Activated T-cell treated with anti-CD3 and anti-CD28 coated beads, Interleukin-2, amount 50 U/mL, for 1 hour (primary cell): ENCODE results near the gene SH3BP5L.

Source experiments
- DNase-seq: peaks from one replicate; pipeline ENCODE4 v3.0.0-alpha.2; 2020

The SH3BP5L gene

GRCh38 chr1:248825136-248825535 lies 579 bp downstream of the SH3BP5L start:
- DNase-seq, result peak; percentile 19

DNA sequence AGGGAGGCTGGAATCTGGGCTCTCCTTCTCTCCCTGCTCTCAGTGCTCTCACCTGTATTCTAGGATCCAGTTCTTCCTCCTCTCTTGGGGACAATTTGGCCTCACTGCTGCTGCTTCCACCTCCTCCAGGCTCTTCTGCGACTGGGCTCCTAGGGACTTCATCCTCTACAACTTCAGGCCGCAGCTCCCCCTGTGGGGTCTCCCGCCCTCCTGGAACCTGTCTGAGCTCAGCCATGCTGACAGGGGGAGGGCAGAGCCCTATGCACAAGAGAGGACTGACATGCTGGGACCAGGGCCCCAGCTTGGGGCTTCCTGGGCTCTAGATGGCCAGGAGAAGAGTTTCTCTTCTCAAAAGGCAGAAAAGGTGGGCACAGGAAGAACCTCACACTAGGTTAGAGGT lies 1.0 kb downstream of the SH3BP5L start:
- peak; percentile 14 for DNase-seq

- no peak for DNase-seq
Observed at GRCh38 chr1:248824301-248824700, 1.4 kb downstream of the SH3BP5L start.

DNA sequence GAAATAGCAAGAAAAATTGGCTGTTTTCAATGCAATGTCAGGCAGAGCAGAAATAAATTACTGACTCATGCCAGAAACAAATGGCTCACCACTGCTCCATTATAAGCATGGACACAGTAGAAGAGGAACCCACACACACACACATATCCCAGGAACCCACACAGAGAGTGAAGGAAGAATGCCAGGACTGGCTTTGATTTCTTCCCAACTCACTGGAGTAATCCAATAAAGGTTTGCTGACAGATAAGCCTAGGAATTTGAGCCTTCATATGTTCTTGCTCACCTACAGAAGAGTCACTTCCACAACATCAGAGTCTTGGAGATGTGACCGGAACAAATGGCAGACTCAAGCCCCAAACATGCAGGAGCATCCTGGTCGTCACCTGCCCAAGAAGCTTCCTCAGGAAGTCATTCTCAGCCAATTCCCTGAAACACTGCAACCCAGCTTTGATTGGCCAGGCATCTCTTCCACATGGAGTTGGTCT lies 2.2 kb downstream of the SH3BP5L start:
- DNase-seq, result no peak

GRCh38 chr1:248822148-248823032 lies 3.3 kb downstream of the SH3BP5L start:
- DNase-seq, result no peak

GRCh38 chr1:248821641-248822040 lies 4.1 kb downstream of the SH3BP5L start:
- DNase-seq, result no peak

DNA sequence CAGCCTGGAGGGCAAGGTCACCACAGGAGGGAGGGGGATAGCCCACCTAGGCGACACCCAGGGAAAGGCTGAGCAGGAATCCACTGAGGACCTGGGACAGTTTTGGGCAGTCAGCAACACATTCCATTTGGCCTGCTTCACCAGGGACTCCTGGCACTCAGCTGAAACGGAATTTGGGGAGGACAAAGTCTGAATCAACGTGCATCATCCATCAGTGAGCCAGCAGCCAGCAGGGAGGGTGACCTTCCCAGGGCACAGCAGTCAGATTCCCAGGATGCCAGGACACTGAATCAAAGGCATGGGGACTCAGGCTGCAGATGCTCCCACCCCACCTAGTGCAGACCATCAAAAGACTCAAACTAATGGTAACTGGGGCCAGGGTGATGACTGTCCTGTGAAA lies 4.6 kb downstream of the SH3BP5L start:
- DNase-seq, result no peak

GRCh38 chr1:248820041-248820585 lies 5.6 kb downstream of the SH3BP5L start:
- no peak for DNase-seq

DNA sequence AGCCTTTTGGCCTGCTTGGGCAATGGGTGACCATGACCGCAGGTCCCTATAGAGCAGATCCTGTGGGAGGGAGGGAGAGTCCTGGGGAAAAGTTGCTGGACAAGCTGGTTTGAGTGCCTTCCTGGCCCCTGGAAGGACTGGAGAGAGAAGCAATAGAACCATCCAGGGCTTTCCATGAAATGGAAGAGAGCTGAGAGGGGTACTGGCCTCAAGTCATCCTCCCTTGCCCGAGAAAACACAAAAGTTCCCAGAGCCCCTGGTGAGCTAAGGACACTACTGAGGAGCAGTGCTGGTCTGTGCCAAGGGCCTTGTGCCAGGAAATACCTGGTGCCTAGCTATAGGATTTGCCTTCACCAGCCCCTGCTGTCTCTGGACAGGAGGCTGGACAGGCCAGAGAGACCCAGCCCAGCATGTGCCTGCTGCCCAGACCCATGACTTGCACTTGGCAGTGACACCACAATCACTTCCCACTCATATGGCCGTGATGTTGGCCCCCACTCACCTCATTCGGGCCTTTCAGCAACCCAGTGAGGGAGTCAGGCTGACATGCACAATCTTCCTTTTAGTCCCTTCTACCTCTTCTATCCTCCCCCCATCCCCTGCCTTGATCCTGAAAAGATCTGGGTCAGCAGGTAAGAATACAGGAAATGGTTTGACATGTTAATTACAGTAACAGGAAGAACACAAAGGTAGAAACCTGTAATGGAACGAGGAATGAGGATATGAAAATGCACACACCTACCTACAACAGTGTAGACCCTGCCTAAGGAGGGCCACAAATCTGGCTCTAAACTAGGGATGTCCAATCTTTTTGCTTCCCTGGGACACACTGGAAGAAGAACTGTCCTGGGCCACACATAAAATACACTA lies 7.0 kb downstream of the SH3BP5L start:
- no peak for DNase-seq

- DNase-seq, result no peak
Observed at GRCh38 chr1:248817065-248817464, 8.7 kb downstream of the SH3BP5L start.

GRCh38 chr1:248816042-248816851 lies 9.5 kb downstream of the SH3BP5L start:
- DNase-seq, result no peak

DNA sequence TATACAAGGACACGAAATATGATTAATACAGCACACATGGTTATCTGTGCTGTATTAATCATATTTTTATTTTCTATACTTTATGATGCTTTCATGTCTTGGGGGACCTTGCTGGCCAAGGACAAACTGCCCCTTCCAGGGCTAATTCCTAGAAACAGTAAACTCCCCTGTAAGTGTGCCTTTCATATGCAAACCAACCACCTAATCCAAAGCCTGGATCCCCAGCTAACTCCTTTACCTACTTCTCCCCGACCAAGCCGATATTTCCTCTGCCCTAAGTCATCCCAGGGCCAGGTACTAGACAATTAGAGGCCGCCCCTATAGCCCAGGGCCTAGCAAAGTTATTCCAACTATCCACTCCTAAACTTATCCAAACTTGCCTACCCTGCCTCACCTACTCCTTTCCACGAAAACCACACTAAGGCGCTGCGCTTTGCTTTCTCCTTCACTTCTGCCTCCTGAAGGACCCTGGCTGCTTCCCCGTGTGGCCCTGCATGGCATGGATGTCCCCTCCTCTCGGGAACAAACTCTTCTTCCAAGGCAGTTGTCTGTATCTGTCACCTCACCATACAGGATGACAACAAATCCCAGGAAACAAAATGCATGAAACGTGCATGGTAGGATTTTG lies 10.2 kb downstream of the SH3BP5L start:
- no peak for DNase-seq

DNA sequence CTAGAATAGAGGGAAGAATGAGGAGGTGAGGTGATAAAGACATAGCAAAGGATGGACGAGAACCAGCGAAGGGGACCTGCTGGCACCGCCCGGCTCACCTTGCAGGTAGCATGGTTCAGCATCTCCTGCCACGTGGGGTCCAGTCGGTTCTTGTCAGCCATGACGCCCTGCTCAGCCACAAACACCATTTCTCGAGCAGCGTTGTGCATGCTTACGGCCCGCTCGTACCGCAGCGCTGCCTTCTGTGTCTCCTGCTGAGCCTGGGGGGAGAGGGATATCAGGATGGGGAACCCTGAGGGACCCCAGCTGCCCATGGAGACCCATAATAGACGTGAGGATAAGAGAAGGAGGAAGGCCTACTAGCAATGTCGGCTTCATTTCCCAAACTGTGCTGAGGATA lies 11.4 kb downstream of the SH3BP5L start:
- no peak for DNase-seq

DNA sequence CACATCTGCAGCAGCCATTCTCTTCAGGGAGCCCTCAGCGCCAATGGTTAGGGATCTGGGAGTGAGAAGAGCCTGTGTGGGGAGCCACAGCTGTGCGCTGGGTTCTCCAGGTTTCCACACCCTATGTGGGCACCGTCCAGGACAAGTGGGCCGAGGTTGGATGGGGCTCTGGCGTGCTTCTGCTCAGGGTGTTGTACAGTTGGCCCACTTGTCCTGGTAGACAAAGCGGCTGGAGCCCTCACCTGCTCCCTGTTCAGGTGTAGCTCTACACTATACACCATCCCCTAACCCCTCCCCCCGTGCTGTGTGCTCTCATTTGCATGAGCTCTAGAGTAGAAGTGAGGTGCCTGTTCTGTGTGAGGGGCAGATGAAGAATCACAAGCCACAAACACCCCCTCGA lies 12.2 kb downstream of the SH3BP5L start:
- DNase-seq, result no peak

DNA sequence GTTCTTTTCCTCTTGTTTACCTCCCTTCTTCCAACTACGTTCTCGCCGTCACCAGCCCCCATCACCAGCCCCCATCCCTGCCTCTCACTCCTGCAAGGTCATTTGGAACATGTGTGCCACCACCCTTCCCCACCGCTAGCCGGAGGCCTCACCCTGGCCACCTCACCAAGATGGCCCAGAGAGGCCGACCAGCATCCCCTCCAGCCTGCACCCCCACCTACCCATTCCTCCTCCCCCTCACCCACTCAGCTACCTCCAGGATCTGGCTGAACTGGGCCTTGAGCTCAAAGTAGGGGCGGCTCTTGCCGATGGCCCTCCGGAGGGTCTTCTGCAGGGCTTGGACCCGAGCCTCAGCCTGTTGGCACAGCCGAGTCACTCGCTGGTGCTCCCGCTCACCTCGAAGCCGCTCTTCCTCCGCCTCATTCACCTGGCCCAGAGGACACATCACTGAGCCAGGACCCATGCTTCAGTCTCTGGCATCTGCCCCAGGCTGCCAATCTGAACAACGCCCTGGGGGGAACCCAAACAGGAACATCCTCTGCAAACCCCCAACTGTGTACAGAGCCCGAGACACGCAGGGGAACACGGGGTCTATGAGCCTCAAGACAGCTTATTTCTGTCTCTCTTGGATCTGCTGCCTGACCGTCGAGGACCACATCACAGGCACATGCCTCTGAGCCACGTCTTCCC lies 12.8 kb downstream of the SH3BP5L start:
- DNase-seq, result no peak

GRCh38 chr1:248811514-248812490 lies 13.9 kb downstream of the SH3BP5L start:
- DNase-seq, result no peak

- no peak for DNase-seq
Observed at GRCh38 chr1:248810727-248811513, 14.8 kb downstream of the SH3BP5L start.

- DNase-seq, result no peak
Observed at GRCh38 chr1:248810000-248810726, 15.6 kb downstream of the SH3BP5L start.

- DNase-seq, result no peak
Observed at GRCh38 chr1:248808876-248809275, 16.8 kb downstream of the SH3BP5L start.
